Gastroesophageal sphincter (tissue), 3 donors: ENCODE results near the gene EXOC4.

Source experiments
- CTCF ChIP-seq, 4 experiments: fragments of 200-600 bp in 2 of 4; fragments of 450-650 bp in 2 of 4; sonication (generic) in 1 of 4; IDR thresholded peaks; one replicate each; pipeline ENCODE4 v1.5.1; 2017 to 2019; ENCODE audit warnings: antibody characterized with exemption in 4 of 4, mild to moderate bottlenecking in 2 of 4, moderate library complexity in 2 of 4
- EP300 ChIP-seq: sonication (generic); formaldehyde crosslinking; IDR thresholded peaks from one replicate; pipeline ENCODE4 v1.6.1; 2017; ENCODE audit warnings: antibody characterized with exemption, mild to moderate bottlenecking
- POLR2A ChIP-seq, 2 donors: fragments of 450-650 bp; IDR thresholded peaks; one replicate each; pipeline ENCODE4 v1.6.1; 2017; ENCODE audit warnings: antibody characterized with exemption in 2 of 2, mild to moderate bottlenecking in 2 of 2, moderate library complexity in 1 of 2

GRCh38 chr7:133394369-133394768 is 141.5 kb downstream of the EXOC4 start:
- TF ChIP-seq CTCF (IDR thresholded peaks at IDR 0.05): no peak
- TF ChIP-seq POLR2A (IDR thresholded peaks at IDR 0.05): no peak
- TF ChIP-seq EP300: no peak
